ENCODE measurements around the gene PAK4. TPM values are rescaled to one million over a fixed set of nuclear protein-coding genes. Genes with fewer than 3 reads are reported as not detected.

The PAK4 gene
- total and polyA plus RNA-seq, 2 of the 8 experiments (the other 6 are each of a cell fraction or from before 2014, with no cell fraction given), result 50.7 to 64.4 TPM

GRCh38 chr19:39196860-39197562 lies 71.4 kb downstream of the PAK4 start, which contains the start of gene NCCRP1 (continued):
- TF ChIP-seq GABPA (IDR thresholded peaks at IDR 0.05; ENCODE audit: borderline replicate concordance, insufficient read depth, low read length) (0 out of 2 replicates have a peak, but pooled peaks have one; percentile 53), CEBPB (IDR thresholded peaks at IDR 0.05; ENCODE audit: low read depth, low read length) (no peak), E2F6 (IDR thresholded peaks at IDR 0.05) (peak; percentile 98)
